OCI-LY1 (cell line): ENCODE measurements around the gene MYO1E.

Experiments used
- H2AFZ ChIP-seq: fragments of 200-600 bp; sonication (generic), shearing (Covaris generic); 2 replicates; pipeline ENCODE4 v1.6.0; 2014; ENCODE audit warnings: antibody characterized with exemption, mild to moderate bottlenecking, low read length
- H3F3A ChIP-seq: fragments of 200-600 bp; sonication (generic), shearing (Covaris generic); 2 replicates; pipeline ENCODE4 v1.6.0; 2014; ENCODE audit warnings: mild to moderate bottlenecking, antibody characterized with exemption, low read length, moderate library complexity; ENCODE audit not compliant: insufficient read depth
- H3K27ac ChIP-seq: fragments of 200-600 bp; sonication (generic); 2 replicates; pipeline ENCODE4 v1.5.1; 2014; ENCODE audit warnings: low read length, mixed run types, mild to moderate bottlenecking, low read depth; ENCODE audit not compliant: poor library complexity, severe bottlenecking
- H3K27me3 ChIP-seq: fragments of 200-600 bp; sonication (generic); 2 replicates; pipeline ENCODE4 v1.6.0; 2014; ENCODE audit warnings: antibody characterized with exemption, mild to moderate bottlenecking, low read length, moderate library complexity; ENCODE audit not compliant: insufficient read depth
- H3K36me3 ChIP-seq: fragments of 200-600 bp; sonication (generic); 2 replicates; pipeline ENCODE4 v1.6.1; 2014; ENCODE audit warnings: mild to moderate bottlenecking, antibody characterized with exemption, low read length, moderate library complexity, mixed read lengths; ENCODE audit not compliant: insufficient read depth
- H3K4me1 ChIP-seq: fragments of 200-600 bp; sonication (generic); 2 replicates; pipeline ENCODE4 v1.5.1; 2014; ENCODE audit warnings: mild to moderate bottlenecking, low read length, moderate library complexity; ENCODE audit not compliant: insufficient read depth, severe bottlenecking
- H3K4me2 ChIP-seq: fragments of 200-600 bp; sonication (generic), shearing (Covaris generic); 2 replicates; pipeline ENCODE4 v1.6.1; 2014; ENCODE audit warnings: low read length
- H3K4me3 ChIP-seq: fragments of 200-600 bp; sonication (generic); 2 replicates; pipeline ENCODE4 v1.5.1; 2014; ENCODE audit warnings: low read length, low read depth, mild to moderate bottlenecking, mixed read lengths; ENCODE audit not compliant: poor library complexity, severe bottlenecking
- H3K79me2 ChIP-seq: fragments of 200-600 bp; shearing (Covaris generic); 2 replicates; pipeline ENCODE4 v1.6.1; 2016; ENCODE audit warnings: mixed run types, low read length, mixed read lengths; ENCODE audit not compliant: insufficient read depth
- H3K9ac ChIP-seq: fragments of 200-600 bp; sonication (generic), shearing (Covaris generic); 2 replicates; pipeline ENCODE4 v1.6.1; 2014; ENCODE audit warnings: mild to moderate bottlenecking, low read length, mixed read lengths
- H3K9me2 ChIP-seq: fragments of 200-600 bp; sonication (generic), shearing (Covaris generic); 2 replicates; pipeline ENCODE4 v1.6.1; 2014; ENCODE audit warnings: low read depth, mild to moderate bottlenecking, low read length, mixed read lengths
- H3K9me3 ChIP-seq: fragments of 200-600 bp; shearing (Covaris generic); 2 replicates; pipeline ENCODE4 v1.6.1; 2014; ENCODE audit warnings: low read length, mixed read lengths
- H4K20me1 ChIP-seq: fragments of 200-600 bp; sonication (generic), shearing (Covaris generic); 2 replicates; pipeline ENCODE4 v1.6.0; 2016; ENCODE audit warnings: mild to moderate bottlenecking, low read length; ENCODE audit not compliant: insufficient read depth
- EZH2 ChIP-seq: fragments of 200-600 bp; sonication (generic), shearing (Covaris generic); IDR thresholded peaks from 2 replicates; pipeline ENCODE4 v1.8.0; 2017; ENCODE audit warnings: borderline replicate concordance, mixed run types, mild to moderate bottlenecking, antibody characterized with exemption, low read length, moderate library complexity, mixed read lengths
- TF ChIP-seq, protein P1 (sequence below): fragments of 200-600 bp; sonication (generic), shearing (Covaris generic); IDR thresholded peaks from 2 replicates; pipeline ENCODE4 v1.5.1; 2017; ENCODE audit warnings: mild to moderate bottlenecking, antibody characterized with exemption, low read length, moderate library complexity, mixed read lengths

MYO1E gene

GRCh38 chr15:59360896-59361295 lies 11.8 kb downstream of the MYO1E start:
- peak overlapping the region; percentile 10 for H3K27ac ChIP-seq
- no peak overlapping the region for H3K9ac ChIP-seq
- H3K9me2 ChIP-seq, result no peaks in the 10 kb centered on the region
- no peak overlapping the region for H2AFZ ChIP-seq
- H3K27me3 ChIP-seq, result no peaks in the 10 kb centered on the region
- peaks cover 25% of the 10 kb centered on the region for H3K36me3 ChIP-seq
- no peaks in the 10 kb centered on the region for H3K9me3 ChIP-seq
- no peak overlapping the region for H3K4me2 ChIP-seq
- no peaks in the 10 kb centered on the region for H4K20me1 ChIP-seq
- peaks cover 74% of the 10 kb centered on the region for H3K79me2 ChIP-seq
- no peak for TF ChIP-seq EZH2
- TF ChIP-seq, protein P1, sequence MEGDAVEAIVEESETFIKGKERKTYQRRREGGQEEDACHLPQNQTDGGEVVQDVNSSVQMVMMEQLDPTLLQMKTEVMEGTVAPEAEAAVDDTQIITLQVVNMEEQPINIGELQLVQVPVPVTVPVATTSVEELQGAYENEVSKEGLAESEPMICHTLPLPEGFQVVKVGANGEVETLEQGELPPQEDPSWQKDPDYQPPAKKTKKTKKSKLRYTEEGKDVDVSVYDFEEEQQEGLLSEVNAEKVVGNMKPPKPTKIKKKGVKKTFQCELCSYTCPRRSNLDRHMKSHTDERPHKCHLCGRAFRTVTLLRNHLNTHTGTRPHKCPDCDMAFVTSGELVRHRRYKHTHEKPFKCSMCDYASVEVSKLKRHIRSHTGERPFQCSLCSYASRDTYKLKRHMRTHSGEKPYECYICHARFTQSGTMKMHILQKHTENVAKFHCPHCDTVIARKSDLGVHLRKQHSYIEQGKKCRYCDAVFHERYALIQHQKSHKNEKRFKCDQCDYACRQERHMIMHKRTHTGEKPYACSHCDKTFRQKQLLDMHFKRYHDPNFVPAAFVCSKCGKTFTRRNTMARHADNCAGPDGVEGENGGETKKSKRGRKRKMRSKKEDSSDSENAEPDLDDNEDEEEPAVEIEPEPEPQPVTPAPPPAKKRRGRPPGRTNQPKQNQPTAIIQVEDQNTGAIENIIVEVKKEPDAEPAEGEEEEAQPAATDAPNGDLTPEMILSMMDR, result no peak
- H3K4me1 ChIP-seq, result peaks cover 8% of the 10 kb centered on the region
- H3F3A ChIP-seq, result no peaks in the 10 kb centered on the region
- H3K4me3 ChIP-seq, result no peak overlapping the region

DNA sequence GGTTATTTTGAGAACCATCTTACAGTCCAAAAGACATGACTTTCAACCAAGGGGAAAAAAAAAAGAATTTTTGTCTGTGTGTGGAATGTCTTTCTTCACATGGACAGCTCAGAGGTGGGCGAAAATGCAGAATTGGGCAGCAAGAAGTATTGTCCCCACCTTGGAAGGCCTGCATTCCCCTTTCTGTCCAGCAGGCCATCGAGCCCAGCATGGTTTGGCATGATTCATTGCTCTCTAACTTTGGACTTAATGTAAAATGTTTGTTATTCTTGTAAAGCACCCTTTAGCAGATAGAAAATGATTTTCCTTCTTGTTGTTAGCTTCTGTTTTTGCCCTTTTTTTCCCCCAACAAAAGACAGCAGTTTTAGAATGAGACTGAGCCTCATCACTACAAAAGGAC lies 12.4 kb downstream of the MYO1E start:
- H3K79me2 ChIP-seq, result peaks cover 72% of the 10 kb centered on the region
- no peaks in the 10 kb centered on the region for H3F3A ChIP-seq
- H3K4me1 ChIP-seq, result peaks cover 14% of the 10 kb centered on the region
- H3K9me3 ChIP-seq, result no peaks in the 10 kb centered on the region
- no peak overlapping the region for H3K9ac ChIP-seq
- H3K27ac ChIP-seq, result peak overlapping the region; percentile 10
- H4K20me1 ChIP-seq, result no peaks in the 10 kb centered on the region
- H3K36me3 ChIP-seq, result peaks cover 20% of the 10 kb centered on the region
- H3K27me3 ChIP-seq, result no peaks in the 10 kb centered on the region
- H3K9me2 ChIP-seq, result no peaks in the 10 kb centered on the region
- TF ChIP-seq, protein P1, result no peak; the same call in 1 of the 2 replicates
- TF ChIP-seq EZH2, result no peak
- H3K4me2 ChIP-seq, result no peak overlapping the region
- no peak overlapping the region for H3K4me3 ChIP-seq
- no peak overlapping the region for H2AFZ ChIP-seq

- TF ChIP-seq EZH2, result no peak
- TF ChIP-seq, protein P1, result no peak
- no peaks in the 10 kb centered on the region for H4K20me1 ChIP-seq
- H3K4me3 ChIP-seq, result peak overlapping the region; percentile 13
- peaks cover 67% of the 10 kb centered on the region for H3K79me2 ChIP-seq
- peaks cover 20% of the 10 kb centered on the region for H3K36me3 ChIP-seq
- H3K4me1 ChIP-seq, result peaks cover 46% of the 10 kb centered on the region
- no peaks in the 10 kb centered on the region for H3K9me3 ChIP-seq
- H3K4me2 ChIP-seq, result peak overlapping the region; percentile 64
- H3K9me2 ChIP-seq, result no peaks in the 10 kb centered on the region
- no peak overlapping the region; the same call in 1 of the 2 replicates for H3K9ac ChIP-seq
- H3K27ac ChIP-seq, result peak overlapping the region; percentile 64
- no peaks in the 10 kb centered on the region for H3F3A ChIP-seq
- no peak overlapping the region for H2AFZ ChIP-seq
- H3K27me3 ChIP-seq, result no peaks in the 10 kb centered on the region
Measured at GRCh38 chr15:59355730-59356129, 16.9 kb downstream of the MYO1E start.
